HCT116 (cell line): ENCODE measurements around the gene KRTAP5-9. TPM values are rescaled to one million over a fixed set of nuclear protein-coding genes. Genes with fewer than 3 reads are reported as not detected.

Experiments used
- ATAC-seq: fragments of 200-7000 bp; cut with Tn5 transposase; 2 replicates; pipeline ENCODE4 v1.9.1; 2020; ENCODE audit warnings: mild to moderate bottlenecking, moderate library complexity
- BruUV-seq: library from RNA; stranded (reverse); fragments of 400-500 nt; replicated peaks from 2 replicates; lab custom pipeline; 2021; lab: Mats Ljungman, UMichigan
- CTCF ChIA-PET: fragments of 300-600 bp; sonication (Branson Sonifier 250); formaldehyde crosslinking; loops from one replicate; lab custom pipeline; 2021; ENCODE audit warnings: antibody characterized with exemption; lab: Charles Lee
- POLR2A ChIA-PET: fragments of 300-600, 350-600 bp; sonication (Branson Sonifier 250); formaldehyde crosslinking; loops from one replicate; lab custom pipeline; 2021; ENCODE audit warnings: antibody characterized with exemption; lab: Charles Lee
- RAD21 ChIA-PET, 2 experiments: fragments of 300-600 bp; sonication (Branson Sonifier 250); formaldehyde crosslinking; loops; one replicate each; lab custom pipeline; 2023; ENCODE audit warnings: low total read pairs in 2 of 2; ENCODE audit not compliant: uncharacterized antibody in 2 of 2, unreplicated experiment in 2 of 2, low non-redundant PET in 1 of 2; lab: Charles Lee
- DNase-seq: peaks from one replicate; pipeline ENCODE4 v3.0.0-alpha.2; 2010; ENCODE audit warnings: low read depth, low spot score
- H2AFZ ChIP-seq: fragments of 200-600 bp; shearing (Covaris generic), sonication (generic); 2 replicates; pipeline ENCODE4 v1.6.1; 2017; ENCODE audit warnings: low read depth, mixed run types, mixed read lengths, antibody characterized with exemption, low read length; ENCODE audit not compliant: poor library complexity, severe bottlenecking
- H3K27ac ChIP-seq: 2 replicates; pipeline ENCODE4 v1.5.1; 2012; ENCODE audit warnings: low read depth, low read length
- H3K27me3 ChIP-seq: fragments of 200-600 bp; sonication (generic); 2 replicates; pipeline ENCODE4 v1.6.1; 2016; ENCODE audit warnings: mixed run types, low read length, mixed read lengths; ENCODE audit not compliant: insufficient read depth
- H3K36me3 ChIP-seq, 2 experiments: fragments of 200-500 bp in 1 of 2; fragments of 200-600 bp in 1 of 2; sonication (Bioruptor generic) in 1 of 2; sonication (generic) in 1 of 2; 2 replicates each; pipeline versions ENCODE4 v1.5.1 to v1.6.1; 2014 to 2016; ENCODE audit warnings: low read length in 2 of 2, inconsistent platforms in 1 of 2, mixed read lengths in 1 of 2, mixed run types in 1 of 2; ENCODE audit not compliant: insufficient read depth in 2 of 2, control insufficient read depth in 1 of 2
- H3K4me1 ChIP-seq, 2 experiments: fragments of 200-600 bp in 1 of 2; sonication (generic) in 1 of 2; 2 replicates each; pipeline versions ENCODE4 v1.5.1 to v1.6.1; 2012 to 2017; ENCODE audit warnings: low read length in 2 of 2, inconsistent platforms in 1 of 2, mild to moderate bottlenecking in 1 of 2, mixed read lengths in 1 of 2, mixed run types in 1 of 2, moderate library complexity in 1 of 2; ENCODE audit not compliant: insufficient read depth in 2 of 2, control insufficient read depth in 1 of 2
- H3K4me2 ChIP-seq: fragments of 200-600 bp; sonication (generic); 2 replicates; pipeline ENCODE4 v1.6.1; 2017; ENCODE audit warnings: mixed run types, low read length, mixed read lengths
- H3K4me3 ChIP-seq, 2 experiments: fragments of 200-600 bp in 1 of 2; sonication (generic) in 1 of 2; replicated peaks in 1 of 2; 2 replicates each; pipeline ENCODE4 v1.5.1; 2011 to 2016; ENCODE audit warnings: low read length in 2 of 2, control low read depth in 1 of 2, low read depth in 1 of 2, mild to moderate bottlenecking in 1 of 2, mixed read lengths in 1 of 2, mixed run types in 1 of 2
- H3K79me2 ChIP-seq: fragments of 200-600 bp; sonication (generic); 2 replicates; pipeline ENCODE4 v1.6.1; 2017; ENCODE audit warnings: mild to moderate bottlenecking, mixed run types, low read length, moderate library complexity, mixed read lengths; ENCODE audit not compliant: insufficient read depth
- H3K9ac ChIP-seq: fragments of 200-600 bp; sonication (generic); 2 replicates; pipeline ENCODE4 v1.6.1; 2016; ENCODE audit warnings: low read length, mixed read lengths
- H3K9me2 ChIP-seq: fragments of 200-600 bp; sonication (generic), shearing (Covaris generic); 2 replicates; pipeline ENCODE4 v1.6.1; 2017; ENCODE audit warnings: mixed run types, mild to moderate bottlenecking, moderate library complexity; ENCODE audit not compliant: insufficient read depth
- H3K9me3 ChIP-seq, 2 experiments: fragments of 200-500 bp in 1 of 2; fragments of 200-600 bp in 1 of 2; sonication (Bioruptor generic) in 1 of 2; sonication (generic) in 1 of 2; 2 replicates each; pipeline ENCODE4 v1.6.1; 2014 to 2017; ENCODE audit warnings: low read length in 2 of 2, mixed read lengths in 2 of 2, inconsistent platforms in 1 of 2, low read depth in 1 of 2, mild to moderate bottlenecking in 1 of 2, mixed run types in 1 of 2, moderate library complexity in 1 of 2; ENCODE audit not compliant: control insufficient read depth in 1 of 2, insufficient read depth in 1 of 2
- H4K20me1 ChIP-seq: fragments of 200-600 bp; sonication (generic), shearing (Covaris generic); 2 replicates; pipeline ENCODE4 v1.6.1; 2017; ENCODE audit warnings: mixed run types, mild to moderate bottlenecking, moderate library complexity; ENCODE audit not compliant: insufficient read depth
- CBX3 ChIP-seq: IDR thresholded peaks from 2 replicates; pipeline ENCODE4 v1.6.1; 2012; ENCODE audit warnings: low read depth
- CEBPB ChIP-seq: IDR thresholded peaks from 2 replicates; pipeline ENCODE4 v1.6.1; 2012; ENCODE audit warnings: low read depth
- EGR1 ChIP-seq: IDR thresholded peaks from 2 replicates; pipeline ENCODE4 v1.6.1; 2012; ENCODE audit warnings: low read depth
- ELF1 ChIP-seq: IDR thresholded peaks from 2 replicates; pipeline ENCODE4 v1.6.1; 2012; ENCODE audit warnings: low read depth, borderline replicate concordance
- EZH2phosphoT487 ChIP-seq: fragments of 200-600 bp; IDR thresholded peaks from 2 replicates; pipeline ENCODE4 v1.6.1; 2018; ENCODE audit warnings: antibody characterized with exemption, borderline replicate concordance
- FOSL1 ChIP-seq: IDR thresholded peaks from 2 replicates; pipeline ENCODE4 v1.6.1; 2012; ENCODE audit warnings: low read depth
- POLR2A ChIP-seq: IDR thresholded peaks from 2 replicates; pipeline ENCODE4 v1.7.0; 2011; ENCODE audit warnings: borderline replicate concordance; ENCODE audit not compliant: insufficient read depth, insufficient read length; ENCODE audit errors: extremely low read depth
- POLR2AphosphoS5 ChIP-seq: IDR thresholded peaks from 2 replicates; pipeline ENCODE4 v1.6.1; 2011; ENCODE audit warnings: mild to moderate bottlenecking, low read depth, low read length, moderate library complexity
- REST ChIP-seq: IDR thresholded peaks from 2 replicates; pipeline ENCODE4 v1.6.1; 2012; ENCODE audit warnings: low read depth
- SIN3A ChIP-seq: IDR thresholded peaks from 2 replicates; pipeline ENCODE4 v1.6.1; 2012; ENCODE audit warnings: low read depth
- SP1 ChIP-seq: IDR thresholded peaks from 2 replicates; pipeline ENCODE4 v1.6.1; 2012; ENCODE audit warnings: low read depth
- SRF ChIP-seq: IDR thresholded peaks from 2 replicates; pipeline ENCODE4 v1.6.1; 2012; ENCODE audit warnings: low read depth
- TCF7L2 ChIP-seq: IDR thresholded peaks from 2 replicates; pipeline ENCODE4 v1.7.0; 2011; ENCODE audit warnings: borderline replicate concordance, inconsistent platforms; ENCODE audit not compliant: insufficient read depth, insufficient read length; ENCODE audit errors: extremely low read depth
- YY1 ChIP-seq: IDR thresholded peaks from 2 replicates; pipeline ENCODE4 v1.6.1; 2011; ENCODE audit warnings: low read length, low read depth, moderate library complexity, mild to moderate bottlenecking; ENCODE audit not compliant: insufficient replicate concordance; ENCODE audit errors: extremely low read depth
- ZFX ChIP-seq: fragments of 450-650 bp; IDR thresholded peaks from 2 replicates; pipeline ENCODE4 v1.6.1; 2017
- ZNF274 ChIP-seq: fragments of 200-500 bp; sonication (Bioruptor generic); IDR thresholded peaks from 2 replicates; pipeline ENCODE4 v1.6.1; 2014; ENCODE audit warnings: mild to moderate bottlenecking, low read depth, low read length, inconsistent platforms
- intact Hi-C: fragments of 100-400 bp; cut with micrococcal nuclease; formaldehyde crosslinking; loops from 2 replicates; pipeline ENCODE4 v1.10.0; 2022
- total RNA-seq: library from RNA; stranded (reverse); gene quantifications from one replicate; pipeline ENCODE4 v1.2.1, GENCODE V29; 2021; ENCODE audit not compliant: unreplicated experiment
- TF ChIP-seq, protein P1 (sequence below): IDR thresholded peaks from 2 replicates; pipeline ENCODE4 v1.6.1; 2012
- TF ChIP-seq, protein P2 (sequence below): IDR thresholded peaks from 2 replicates; pipeline ENCODE4 v1.6.1; 2011; ENCODE audit warnings: mild to moderate bottlenecking, low read length, moderate library complexity; ENCODE audit not compliant: insufficient replicate concordance; ENCODE audit errors: extremely low read depth
- TF ChIP-seq, protein P3 (sequence below), 3 experiments: fragments of 200-600 bp in 1 of 3; sonication (generic) in 1 of 3; IDR thresholded peaks in 2 of 3; conservative IDR thresholded peaks in 1 of 3; 2 replicates each; pipeline ENCODE4 v1.5.1; 2012 to 2017; ENCODE audit warnings: low read depth in 2 of 3, low read length in 2 of 3, antibody characterized with exemption in 1 of 3, borderline replicate concordance in 1 of 3, control low read depth in 1 of 3, mild to moderate bottlenecking in 1 of 3, mixed read lengths in 1 of 3, mixed run types in 1 of 3, moderate library complexity in 1 of 3; ENCODE audit not compliant: insufficient read depth in 1 of 3

KRTAP5-9 gene
- total RNA-seq, 1 experiment from 2014 or later: 0.27 TPM

GRCh38 chr11:71564430-71564829 lies 16.2 kb downstream of the KRTAP5-9 start (continued):
- TF ChIP-seq REST (no peak), EGR1 (no peak), ZNF274 (no peak)

GRCh38 chr11:71565263-71565662 lies 17.0 kb downstream of the KRTAP5-9 start, which contains the start of gene KRTAP5-10:
KRTAP5-10 (plus strand) TSS chr11:71565563; CDS start chr11:71565588, 25 bp downstream.
- intact Hi-C loops: no loop called here
- peaks cover 0 to 16% of the 10 kb centered on the region in 2 experiments; a peak in 2 of 4 replicates for H3K4me1 ChIP-seq
- BruUV-seq: no TSS peak
- ATAC-seq (no peak), DNase-seq (no peak)
- ChIA-PET RAD21 (no interaction called here), CTCF (no interaction called here), POLR2A (interaction anchor here (0.6 kb wide), 1 partner anchor 23 kb away, joined by 3 read pairs; no protein-coding TSS in a partner anchor)
- H3K36me3 ChIP-seq: no peaks in the 10 kb centered on the region
- no peaks in the 10 kb centered on the region for H3K9me3 ChIP-seq
- H3K9me2 ChIP-seq: no peaks in the 10 kb centered on the region
- no peak within 1 kb of the TSS for H2AFZ ChIP-seq
- no peak within 1 kb of the TSS for H3K27ac ChIP-seq
- no peak within 1 kb of the TSS for H3K4me3 ChIP-seq
- no peak within 1 kb of the TSS for H3K4me2 ChIP-seq
- H3K79me2 ChIP-seq: no peaks in the 10 kb centered on the region
- TF ChIP-seq ZFX: no peak
- no peak for TF ChIP-seq ZNF274
- no peak for TF ChIP-seq SIN3A
- no peak for TF ChIP-seq CBX3
- no peak for TF ChIP-seq CEBPB
- no peak for TF ChIP-seq FOSL1
- no peak for TF ChIP-seq SRF
- TF ChIP-seq, protein P1, sequence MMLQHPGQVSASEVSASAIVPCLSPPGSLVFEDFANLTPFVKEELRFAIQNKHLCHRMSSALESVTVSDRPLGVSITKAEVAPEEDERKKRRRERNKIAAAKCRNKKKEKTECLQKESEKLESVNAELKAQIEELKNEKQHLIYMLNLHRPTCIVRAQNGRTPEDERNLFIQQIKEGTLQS: no peak
- TF ChIP-seq SP1: no peak
- TF ChIP-seq, protein P2, sequence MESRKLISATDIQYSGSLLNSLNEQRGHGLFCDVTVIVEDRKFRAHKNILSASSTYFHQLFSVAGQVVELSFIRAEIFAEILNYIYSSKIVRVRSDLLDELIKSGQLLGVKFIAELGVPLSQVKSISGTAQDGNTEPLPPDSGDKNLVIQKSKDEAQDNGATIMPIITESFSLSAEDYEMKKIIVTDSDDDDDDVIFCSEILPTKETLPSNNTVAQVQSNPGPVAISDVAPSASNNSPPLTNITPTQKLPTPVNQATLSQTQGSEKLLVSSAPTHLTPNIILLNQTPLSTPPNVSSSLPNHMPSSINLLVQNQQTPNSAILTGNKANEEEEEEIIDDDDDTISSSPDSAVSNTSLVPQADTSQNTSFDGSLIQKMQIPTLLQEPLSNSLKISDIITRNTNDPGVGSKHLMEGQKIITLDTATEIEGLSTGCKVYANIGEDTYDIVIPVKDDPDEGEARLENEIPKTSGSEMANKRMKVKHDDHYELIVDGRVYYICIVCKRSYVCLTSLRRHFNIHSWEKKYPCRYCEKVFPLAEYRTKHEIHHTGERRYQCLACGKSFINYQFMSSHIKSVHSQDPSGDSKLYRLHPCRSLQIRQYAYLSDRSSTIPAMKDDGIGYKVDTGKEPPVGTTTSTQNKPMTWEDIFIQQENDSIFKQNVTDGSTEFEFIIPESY: no peak
- no peak for TF ChIP-seq ELF1
- no peak for TF ChIP-seq EZH2phosphoT487
- TF ChIP-seq POLR2AphosphoS5: no peak
- TF ChIP-seq, protein P3, sequence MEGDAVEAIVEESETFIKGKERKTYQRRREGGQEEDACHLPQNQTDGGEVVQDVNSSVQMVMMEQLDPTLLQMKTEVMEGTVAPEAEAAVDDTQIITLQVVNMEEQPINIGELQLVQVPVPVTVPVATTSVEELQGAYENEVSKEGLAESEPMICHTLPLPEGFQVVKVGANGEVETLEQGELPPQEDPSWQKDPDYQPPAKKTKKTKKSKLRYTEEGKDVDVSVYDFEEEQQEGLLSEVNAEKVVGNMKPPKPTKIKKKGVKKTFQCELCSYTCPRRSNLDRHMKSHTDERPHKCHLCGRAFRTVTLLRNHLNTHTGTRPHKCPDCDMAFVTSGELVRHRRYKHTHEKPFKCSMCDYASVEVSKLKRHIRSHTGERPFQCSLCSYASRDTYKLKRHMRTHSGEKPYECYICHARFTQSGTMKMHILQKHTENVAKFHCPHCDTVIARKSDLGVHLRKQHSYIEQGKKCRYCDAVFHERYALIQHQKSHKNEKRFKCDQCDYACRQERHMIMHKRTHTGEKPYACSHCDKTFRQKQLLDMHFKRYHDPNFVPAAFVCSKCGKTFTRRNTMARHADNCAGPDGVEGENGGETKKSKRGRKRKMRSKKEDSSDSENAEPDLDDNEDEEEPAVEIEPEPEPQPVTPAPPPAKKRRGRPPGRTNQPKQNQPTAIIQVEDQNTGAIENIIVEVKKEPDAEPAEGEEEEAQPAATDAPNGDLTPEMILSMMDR (IDR thresholded peaks at IDR 0.05 in 2 of 3, conservative IDR thresholded peaks at IDR 0.05 in 1 of 3; ENCODE audit: borderline replicate concordance in 1 of 3, insufficient read depth in 1 of 3, low read depth in 2 of 3, low read length in 2 of 3): no peak
- no peak for TF ChIP-seq POLR2A
- TF ChIP-seq YY1: no peak
- no peak for TF ChIP-seq TCF7L2
- TF ChIP-seq EGR1: no peak
- H4K20me1 ChIP-seq: no peaks in the 10 kb centered on the region
- peaks cover 16% of the 10 kb centered on the region; the same call in 1 of the 2 replicates for H3K27me3 ChIP-seq
- no peak within 1 kb of the TSS for H3K9ac ChIP-seq
